Astrocyte (in vitro differentiated cells and primary cell): ENCODE data around the gene TBC1D24. TPM values are rescaled to one million over a fixed set of nuclear protein-coding genes. Genes with fewer than 3 reads are reported as not detected.

Experiments used
- DNase-seq: peaks from one replicate; pipeline ENCODE4 v3.0.0-alpha.2; 2010; ENCODE audit warnings: low read depth
- FAIRE-seq: peaks from 2 replicates; lab custom pipeline; 2011; peaks lifted over from hg19 to GRCh38; lab: Jason Lieb, UNC
- H2AFZ ChIP-seq: 2 replicates; pipeline ENCODE4 v1.6.0; 2012; ENCODE audit warnings: low read depth, low read length, inconsistent platforms
- H3K27ac ChIP-seq: 2 replicates; pipeline ENCODE4 v1.5.1; 2011; ENCODE audit warnings: low read depth, low read length, inconsistent platforms
- H3K27me3 ChIP-seq: 2 replicates; pipeline ENCODE4 v1.6.0; 2011; ENCODE audit warnings: low read length, inconsistent platforms; ENCODE audit not compliant: insufficient read depth
- H3K36me3 ChIP-seq: 2 replicates; pipeline ENCODE4 v1.5.1; 2011; ENCODE audit warnings: low read length, inconsistent platforms; ENCODE audit not compliant: insufficient read depth
- H3K4me1 ChIP-seq: 2 replicates; pipeline ENCODE4 v1.5.1; 2011; ENCODE audit warnings: low read length, inconsistent platforms; ENCODE audit not compliant: insufficient read depth
- H3K4me2 ChIP-seq: 2 replicates; pipeline ENCODE4 v1.6.0; 2012; ENCODE audit warnings: low read length, inconsistent platforms
- H3K4me3 ChIP-seq: 2 replicates; pipeline ENCODE4 v1.5.1; 2011; ENCODE audit warnings: low read depth, mild to moderate bottlenecking, low read length, inconsistent platforms; ENCODE audit not compliant: insufficient read depth
- H3K79me2 ChIP-seq: 2 replicates; pipeline ENCODE4 v1.6.0; 2012; ENCODE audit warnings: mild to moderate bottlenecking, low read length, inconsistent platforms; ENCODE audit not compliant: insufficient read depth
- H3K9ac ChIP-seq: 2 replicates; pipeline ENCODE4 v1.6.0; 2012; ENCODE audit warnings: mild to moderate bottlenecking, low read length, inconsistent platforms
- H3K9me3 ChIP-seq: 2 replicates; pipeline ENCODE4 v1.5.1; 2012; ENCODE audit warnings: low read depth, mild to moderate bottlenecking, low read length, inconsistent platforms; ENCODE audit not compliant: insufficient read depth
- H4K20me1 ChIP-seq: 2 replicates; pipeline ENCODE4 v1.6.0; 2012; ENCODE audit warnings: low read length, inconsistent platforms; ENCODE audit not compliant: insufficient read depth
- H3K27ac Mint-ChIP-seq: one replicate; pipeline ENCODE4 v1.8.0; 2021; ENCODE audit warnings: mild to moderate bottlenecking, mixed read lengths; ENCODE audit not compliant: unreplicated experiment
- H3K27me3 Mint-ChIP-seq: one replicate; pipeline ENCODE4 v1.8.0; 2021; ENCODE audit warnings: low read depth, mixed read lengths; ENCODE audit not compliant: unreplicated experiment
- H3K36me3 Mint-ChIP-seq: one replicate; pipeline ENCODE4 v1.8.0; 2021; ENCODE audit warnings: low read depth, mixed read lengths; ENCODE audit not compliant: unreplicated experiment
- H3K4me1 Mint-ChIP-seq: one replicate; pipeline ENCODE4 v1.8.0; 2021; ENCODE audit warnings: low read depth, mixed read lengths; ENCODE audit not compliant: unreplicated experiment
- H3K4me3 Mint-ChIP-seq: one replicate; pipeline ENCODE4 v1.8.0; 2021; ENCODE audit warnings: mild to moderate bottlenecking, moderate library complexity, mixed read lengths; ENCODE audit not compliant: unreplicated experiment
- H3K9me3 Mint-ChIP-seq: one replicate; pipeline ENCODE4 v1.8.0; 2021; ENCODE audit warnings: mild to moderate bottlenecking, mixed read lengths; ENCODE audit not compliant: unreplicated experiment
- CTCF ChIP-seq: IDR thresholded peaks from 2 replicates; pipeline ENCODE4 v1.5.1; 2011; ENCODE audit warnings: low read depth, mild to moderate bottlenecking, inconsistent platforms, low read length, moderate library complexity; ENCODE audit not compliant: insufficient read depth
- EZH2 ChIP-seq: IDR thresholded peaks from 2 replicates; pipeline ENCODE4 v1.6.1; 2012; ENCODE audit warnings: mild to moderate bottlenecking, low read length, inconsistent platforms; ENCODE audit not compliant: insufficient read depth
- total RNA-seq: library from RNA; stranded (reverse); gene quantifications from 2 replicates; pipeline ENCODE4 v1.2.1, GENCODE V29; 2021

TBC1D24 gene
- total RNA-seq, 1 donor from 2014 or later: 13.4 TPM

- Histone ChIP-seq H3K27ac (no peak overlapping the region), H3K4me3 (no peak overlapping the region), H3K4me2 (no peak overlapping the region), H3K36me3 (peaks cover 18% of the 10 kb centered on the region), H3K79me2 (no peaks in the 10 kb centered on the region), H2AFZ (no peak overlapping the region), H4K20me1 (peaks cover 14% of the 10 kb centered on the region), H3K9ac (no peak overlapping the region), H3K27me3 (no peaks in the 10 kb centered on the region), H3K9me3 (no peaks in the 10 kb centered on the region), H3K4me1 (peaks cover 4% of the 10 kb centered on the region)
- no peaks in the 10 kb centered on the region for H3K27me3 Mint-ChIP-seq
- H3K4me3 Mint-ChIP-seq: no peak overlapping the region
- no peak overlapping the region for H3K27ac Mint-ChIP-seq
- H3K9me3 Mint-ChIP-seq: no peaks in the 10 kb centered on the region
- FAIRE-seq (no peak), DNase-seq (no peak)
- no peak for TF ChIP-seq EZH2
- TF ChIP-seq CTCF: no peak
- H3K4me1 Mint-ChIP-seq: no peaks in the 10 kb centered on the region
- H3K36me3 Mint-ChIP-seq: peaks cover 14% of the 10 kb centered on the region
These were observed 24.4 kb upstream of the TBC1D24 start for GRCh38 chr16:2450535-2450934.

GRCh38 chr16:2450975-2451381 is 23.9 kb upstream of the TBC1D24 start:
- no peak overlapping the region for H3K4me2 ChIP-seq
- H3K4me1 Mint-ChIP-seq: no peaks in the 10 kb centered on the region
- H3K36me3 ChIP-seq: peaks cover 18% of the 10 kb centered on the region
- H3K9me3 Mint-ChIP-seq: no peaks in the 10 kb centered on the region
- H3K27me3 ChIP-seq: no peaks in the 10 kb centered on the region
- H2AFZ ChIP-seq: no peak overlapping the region
- TF ChIP-seq EZH2: no peak
- no peak for TF ChIP-seq CTCF
- no peak overlapping the region for H3K4me3 Mint-ChIP-seq
- H3K27ac ChIP-seq: no peak overlapping the region
- FAIRE-seq (no peak), DNase-seq (no peak)
- H3K4me1 ChIP-seq: peaks cover 4% of the 10 kb centered on the region
- H4K20me1 ChIP-seq: peaks cover 14% of the 10 kb centered on the region
- no peak overlapping the region for H3K4me3 ChIP-seq
- no peak overlapping the region for H3K27ac Mint-ChIP-seq
- no peaks in the 10 kb centered on the region for H3K9me3 ChIP-seq
- H3K36me3 Mint-ChIP-seq: peaks cover 14% of the 10 kb centered on the region
- no peaks in the 10 kb centered on the region for H3K79me2 ChIP-seq
- no peak overlapping the region for H3K9ac ChIP-seq
- no peaks in the 10 kb centered on the region for H3K27me3 Mint-ChIP-seq

DNA sequence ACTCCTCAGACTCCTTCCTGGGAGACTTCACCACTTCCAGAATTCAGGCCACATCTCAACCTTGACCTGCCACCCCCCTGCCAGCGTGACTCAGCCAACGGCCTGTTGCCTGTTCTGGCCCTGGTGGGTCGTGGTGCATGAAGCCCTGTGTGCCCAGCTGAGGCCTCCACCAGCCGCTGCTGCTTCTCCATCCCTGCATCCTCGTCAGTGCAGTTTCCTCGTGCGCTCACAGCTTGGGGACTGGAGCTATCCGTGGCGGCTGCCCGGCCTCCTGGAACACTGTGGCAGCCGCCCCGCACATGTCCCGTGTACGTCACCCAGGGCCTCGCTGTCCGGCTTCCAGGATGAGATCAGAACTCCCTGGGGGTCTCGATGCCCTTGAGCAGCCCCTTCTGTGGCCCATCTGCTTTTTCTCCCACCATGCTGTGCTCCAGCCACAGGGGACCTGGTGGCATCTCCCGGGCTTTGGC is 23.0 kb upstream of the TBC1D24 start:
- H3K4me1 ChIP-seq: peaks cover 4% of the 10 kb centered on the region
- Mint-ChIP-seq H3K36me3 (peaks cover 13% of the 10 kb centered on the region), H3K9me3 (no peaks in the 10 kb centered on the region), H3K4me3 (no peak overlapping the region), H3K27me3 (no peaks in the 10 kb centered on the region), H3K27ac (no peak overlapping the region), H3K4me1 (no peaks in the 10 kb centered on the region)
- no peak overlapping the region for H2AFZ ChIP-seq
- H3K4me2 ChIP-seq: no peak overlapping the region
- no peak overlapping the region for H3K4me3 ChIP-seq
- H3K27me3 ChIP-seq: no peaks in the 10 kb centered on the region
- no peak overlapping the region for H3K27ac ChIP-seq
- peaks cover 20% of the 10 kb centered on the region for H3K36me3 ChIP-seq
- DNase-seq (no peak), FAIRE-seq (no peak)
- TF ChIP-seq CTCF (no peak), EZH2 (no peak)
- H3K9me3 ChIP-seq: no peaks in the 10 kb centered on the region
- H3K9ac ChIP-seq: no peak overlapping the region
- H3K79me2 ChIP-seq: no peaks in the 10 kb centered on the region
- H4K20me1 ChIP-seq: peaks cover 19% of the 10 kb centered on the region
